ENCODE measurements around the gene TCEANC2. TPM values are rescaled to one million over a fixed set of nuclear protein-coding genes. Genes with fewer than 3 reads are reported as not detected.
"Not testable (repeated sequence)": the region's sequence is repeated elsewhere in the genome, so short reads cannot be mapped to it uniquely, and the experiment has no call there.

Gene TCEANC2
- total and polyA plus RNA-seq, 2 experiments from 2014 or later = 6.0 to 6.3 TPM

GRCh38 chr1:54047384-54048305 is 5.8 kb upstream of the TCEANC2 start:
- H3K4me3 ChIP-seq = no peak overlapping the region
- no peak overlapping the region for H3K27ac ChIP-seq (ENCODE audit: low read depth)
- no peaks in the 10 kb centered on the region for H3F3A ChIP-seq (replicated peaks; ENCODE audit: low read depth)
- peaks cover 7% of the 10 kb centered on the region for H3K36me3 ChIP-seq (ENCODE audit: insufficient read depth)
- ATAC-seq (no peak), DNase-seq (ENCODE audit: low spot score) (no peak)
- no peaks in the 10 kb centered on the region for H3K9me3 Mint-ChIP-seq
- peaks cover 66% of the 10 kb centered on the region for H3K79me2 ChIP-seq (replicated peaks; ENCODE audit: insufficient read depth)
- H3K4me1 ChIP-seq (ENCODE audit: insufficient read depth) = peaks cover 9% of the 10 kb centered on the region
- no peaks in the 10 kb centered on the region for H3K27me3 Mint-ChIP-seq (ENCODE audit: insufficient read depth, low read depth, poor library complexity)
- H2AFZ ChIP-seq = no peak overlapping the region
- H3K4me1 Mint-ChIP-seq = no peaks in the 10 kb centered on the region
- H3K4me3 Mint-ChIP-seq = no peak overlapping the region
- H3K4me2 ChIP-seq = no peak overlapping the region
- TF ChIP-seq POLR2AphosphoS5 (IDR thresholded peaks at IDR 0.05; ENCODE audit: low read depth) (no peak), REST (IDR thresholded peaks at IDR 0.05; ENCODE audit: unreplicated experiment) (no peak), ZNF114 (CRISPR knock-in tag; IDR thresholded peaks at IDR 0.05) (no peak), EZH2phosphoT487 (IDR thresholded peaks at IDR 0.05; ENCODE audit: unreplicated experiment) (no peak), CREB1 (CRISPR knock-in tag; IDR thresholded peaks at IDR 0.05; ENCODE audit: low read depth) (no peak), ZNF331 (CRISPR knock-in tag; IDR thresholded peaks at IDR 0.05; ENCODE audit: low read depth) (no peak), EZH2 (IDR thresholded peaks at IDR 0.05; ENCODE audit: low read depth, unreplicated experiment) (no peak), CTCF (conservative IDR thresholded peaks at IDR 0.05; ENCODE audit: low read depth in 2 of 2) (no peak), JUNB (IDR thresholded peaks at IDR 0.05; ENCODE audit: unreplicated experiment) (no peak)
- TF ChIP-seq, protein P1, sequence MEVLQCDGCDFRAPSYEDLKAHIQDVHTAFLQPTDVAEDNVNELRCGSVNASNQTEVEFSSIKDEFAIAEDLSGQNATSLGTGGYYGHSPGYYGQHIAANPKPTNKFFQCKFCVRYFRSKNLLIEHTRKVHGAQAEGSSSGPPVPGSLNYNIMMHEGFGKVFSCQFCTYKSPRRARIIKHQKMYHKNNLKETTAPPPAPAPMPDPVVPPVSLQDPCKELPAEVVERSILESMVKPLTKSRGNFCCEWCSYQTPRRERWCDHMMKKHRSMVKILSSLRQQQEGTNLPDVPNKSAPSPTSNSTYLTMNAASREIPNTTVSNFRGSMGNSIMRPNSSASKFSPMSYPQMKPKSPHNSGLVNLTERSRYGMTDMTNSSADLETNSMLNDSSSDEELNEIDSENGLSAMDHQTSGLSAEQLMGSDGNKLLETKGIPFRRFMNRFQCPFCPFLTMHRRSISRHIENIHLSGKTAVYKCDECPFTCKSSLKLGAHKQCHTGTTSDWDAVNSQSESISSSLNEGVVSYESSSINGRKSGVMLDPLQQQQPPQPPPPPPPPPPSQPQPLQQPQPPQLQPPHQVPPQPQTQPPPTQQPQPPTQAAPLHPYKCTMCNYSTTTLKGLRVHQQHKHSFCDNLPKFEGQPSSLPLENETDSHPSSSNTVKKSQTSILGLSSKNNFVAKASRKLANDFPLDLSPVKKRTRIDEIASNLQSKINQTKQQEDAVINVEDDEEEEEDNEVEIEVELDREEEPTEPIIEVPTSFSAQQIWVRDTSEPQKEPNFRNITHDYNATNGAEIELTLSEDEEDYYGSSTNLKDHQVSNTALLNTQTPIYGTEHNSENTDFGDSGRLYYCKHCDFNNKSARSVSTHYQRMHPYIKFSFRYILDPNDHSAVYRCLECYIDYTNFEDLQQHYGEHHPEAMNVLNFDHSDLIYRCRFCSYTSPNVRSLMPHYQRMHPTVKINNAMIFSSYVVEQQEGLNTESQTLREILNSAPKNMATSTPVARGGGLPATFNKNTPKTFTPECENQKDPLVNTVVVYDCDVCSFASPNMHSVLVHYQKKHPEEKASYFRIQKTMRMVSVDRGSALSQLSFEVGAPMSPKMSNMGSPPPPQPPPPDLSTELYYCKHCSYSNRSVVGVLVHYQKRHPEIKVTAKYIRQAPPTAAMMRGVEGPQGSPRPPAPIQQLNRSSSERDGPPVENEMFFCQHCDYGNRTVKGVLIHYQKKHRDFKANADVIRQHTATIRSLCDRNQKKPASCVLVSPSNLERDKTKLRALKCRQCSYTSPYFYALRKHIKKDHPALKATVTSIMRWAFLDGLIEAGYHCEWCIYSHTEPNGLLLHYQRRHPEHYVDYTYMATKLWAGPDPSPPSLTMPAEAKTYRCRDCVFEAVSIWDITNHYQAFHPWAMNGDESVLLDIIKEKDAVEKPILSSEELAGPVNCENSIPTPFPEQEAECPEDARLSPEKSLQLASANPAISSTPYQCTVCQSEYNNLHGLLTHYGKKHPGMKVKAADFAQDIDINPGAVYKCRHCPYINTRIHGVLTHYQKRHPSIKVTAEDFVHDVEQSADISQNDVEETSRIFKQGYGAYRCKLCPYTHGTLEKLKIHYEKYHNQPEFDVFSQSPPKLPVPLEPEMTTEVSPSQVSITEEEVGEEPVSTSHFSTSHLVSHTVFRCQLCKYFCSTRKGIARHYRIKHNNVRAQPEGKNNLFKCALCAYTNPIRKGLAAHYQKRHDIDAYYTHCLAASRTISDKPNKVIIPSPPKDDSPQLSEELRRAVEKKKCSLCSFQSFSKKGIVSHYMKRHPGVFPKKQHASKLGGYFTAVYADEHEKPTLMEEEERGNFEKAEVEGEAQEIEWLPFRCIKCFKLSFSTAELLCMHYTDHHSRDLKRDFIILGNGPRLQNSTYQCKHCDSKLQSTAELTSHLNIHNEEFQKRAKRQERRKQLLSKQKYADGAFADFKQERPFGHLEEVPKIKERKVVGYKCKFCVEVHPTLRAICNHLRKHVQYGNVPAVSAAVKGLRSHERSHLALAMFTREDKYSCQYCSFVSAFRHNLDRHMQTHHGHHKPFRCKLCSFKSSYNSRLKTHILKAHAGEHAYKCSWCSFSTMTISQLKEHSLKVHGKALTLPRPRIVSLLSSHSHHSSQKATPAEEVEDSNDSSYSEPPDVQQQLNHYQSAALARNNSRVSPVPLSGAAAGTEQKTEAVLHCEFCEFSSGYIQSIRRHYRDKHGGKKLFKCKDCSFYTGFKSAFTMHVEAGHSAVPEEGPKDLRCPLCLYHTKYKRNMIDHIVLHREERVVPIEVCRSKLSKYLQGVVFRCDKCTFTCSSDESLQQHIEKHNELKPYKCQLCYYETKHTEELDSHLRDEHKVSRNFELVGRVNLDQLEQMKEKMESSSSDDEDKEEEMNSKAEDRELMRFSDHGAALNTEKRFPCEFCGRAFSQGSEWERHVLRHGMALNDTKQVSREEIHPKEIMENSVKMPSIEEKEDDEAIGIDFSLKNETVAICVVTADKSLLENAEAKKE (CRISPR knock-in tag; IDR thresholded peaks at IDR 0.05) = no peak
- H3K36me3 Mint-ChIP-seq (ENCODE audit: low read depth) = peaks cover 7% of the 10 kb centered on the region; the same call in 2 of the 3 replicates
- peaks cover 13% of the 10 kb centered on the region for H4K20me1 ChIP-seq (replicated peaks; ENCODE audit: insufficient read depth)
- H3K27ac Mint-ChIP-seq = no peak overlapping the region
- H3K9me2 ChIP-seq (ENCODE audit: insufficient read depth) = no peaks in the 10 kb centered on the region
- H3K27me3 ChIP-seq (ENCODE audit: insufficient read depth) = no peaks in the 10 kb centered on the region

DNA sequence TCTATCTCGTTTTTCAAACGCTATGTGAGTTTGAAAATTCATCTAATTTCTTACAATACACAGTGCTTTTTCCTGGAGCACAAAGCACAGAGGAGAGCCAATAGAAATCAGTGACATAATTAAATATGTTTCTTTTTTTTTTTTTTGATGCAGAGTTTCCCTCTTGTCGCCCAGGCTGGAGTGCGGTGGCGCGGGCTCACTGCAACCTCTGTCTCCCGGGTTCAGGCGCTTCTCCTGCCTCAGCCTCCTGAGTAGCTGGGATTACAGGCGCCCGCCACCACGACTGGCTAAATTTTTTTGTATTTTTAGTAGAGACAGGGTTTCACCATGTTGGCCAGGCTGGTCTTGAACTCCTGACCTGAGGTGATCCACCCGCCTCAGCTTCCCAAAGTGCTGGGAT is 3.0 kb upstream of the TCEANC2 start:
- H3K27me3 Mint-ChIP-seq (ENCODE audit: insufficient read depth, low read depth, poor library complexity); H3F3A ChIP-seq (replicated peaks; ENCODE audit: low read depth); H3K4me2 ChIP-seq; H3K4me3 ChIP-seq; H3K4me1 Mint-ChIP-seq; H3K9me3 Mint-ChIP-seq; DNase-seq (ENCODE audit: low spot score); H3K4me3 Mint-ChIP-seq; H3K27ac Mint-ChIP-seq; H3K27me3 ChIP-seq (ENCODE audit: insufficient read depth); H3K9me2 ChIP-seq (ENCODE audit: insufficient read depth); H3K27ac ChIP-seq (ENCODE audit: low read depth); H2AFZ ChIP-seq; H3K36me3 ChIP-seq (ENCODE audit: insufficient read depth); ATAC-seq; H3K36me3 Mint-ChIP-seq (ENCODE audit: low read depth): not testable (repeated sequence)
- peaks cover 13% of the 10 kb centered on the region for H4K20me1 ChIP-seq (replicated peaks; ENCODE audit: insufficient read depth)
- peaks cover 16% of the 10 kb centered on the region for H3K4me1 ChIP-seq (ENCODE audit: insufficient read depth)
- H3K79me2 ChIP-seq (replicated peaks; ENCODE audit: insufficient read depth) = peaks cover 68% of the 10 kb centered on the region
